Activated CD4-positive, alpha-beta T cell treated with anti-CD3 and anti-CD28 coated beads, Interleukin-2, amount 50 U/mL, for 24 hours (primary cell): ENCODE measurements around the gene PNPLA7.

Experiments used
- DNase-seq, 2 donors: peaks; one replicate each; pipeline ENCODE4 v3.0.0-alpha.2; 2020; ENCODE audit warnings: low read depth in 1 of 2, low spot score in 1 of 2

The PNPLA7 gene

GRCh38 chr9:137462986-137463930, 86.9 kb downstream of the PNPLA7 start:
- DNase-seq = no peak

- DNase-seq = no peak
Measured at GRCh38 chr9:137462396-137462985, 87.7 kb downstream of the PNPLA7 start.

- DNase-seq = peak in 1 of 2 donors; percentile 57
Measured at GRCh38 chr9:137461663-137462395, 88.4 kb downstream of the PNPLA7 start.

GRCh38 chr9:137461316-137461662, 88.9 kb downstream of the PNPLA7 start:
- no peak for DNase-seq

GRCh38 chr9:137460363-137461315, 89.6 kb downstream of the PNPLA7 start:
- DNase-seq = no peak

- no peak for DNase-seq
Measured at GRCh38 chr9:137459601-137460362, 90.4 kb downstream of the PNPLA7 start.

GRCh38 chr9:137459152-137459600, 91.0 kb downstream of the PNPLA7 start, which contains the start of gene NSMF:
Gene NSMF, minus strand, starts transcription at chr9:137459334. Its CDS starts 232 bp downstream, at chr9:137459102.
- DNase-seq = peak; percentile 92

- DNase-seq = no peak
Measured at GRCh38 chr9:137458194-137459151, 91.7 kb downstream of the PNPLA7 start.

- DNase-seq = no peak
Measured at GRCh38 chr9:137457406-137458193, 92.6 kb downstream of the PNPLA7 start.

GRCh38 chr9:137456864-137457405, 93.3 kb downstream of the PNPLA7 start:
- no peak for DNase-seq

- no peak for DNase-seq
Measured at GRCh38 chr9:137456061-137456863, 93.9 kb downstream of the PNPLA7 start.

GRCh38 chr9:137455359-137455991, 94.7 kb downstream of the PNPLA7 start:
- DNase-seq = no peak

- DNase-seq = no peak
Measured at GRCh38 chr9:137454597-137455358, 95.4 kb downstream of the PNPLA7 start.

- no peak for DNase-seq
Measured at GRCh38 chr9:137454145-137454596, 96.0 kb downstream of the PNPLA7 start.

GRCh38 chr9:137453643-137454081, 96.5 kb downstream of the PNPLA7 start:
- DNase-seq = peak in 1 of 2 donors; percentile 54
